GM23338 (cell line): Measurements from ENCODE around the gene FRY. TPM values are rescaled to one million over a fixed set of nuclear protein-coding genes. Genes with fewer than 3 reads are reported as not detected.

Source experiments
- ATAC-seq: fragments of 200-7000 bp; cut with Tn5 transposase; 3 replicates; pipeline ENCODE4 v1.9.1; 2020
- DNase-seq: peaks from one replicate; pipeline ENCODE4 v3.0.0-alpha.2; 2015; ENCODE audit warnings: low spot score
- H2AFZ ChIP-seq: fragments of 200-600 bp; sonication (generic); 2 replicates; pipeline ENCODE4 v1.8.0; 2016; ENCODE audit warnings: antibody characterized with exemption, mild to moderate bottlenecking, moderate library complexity
- H3F3A ChIP-seq: fragments of 200-600 bp; sonication (generic); replicated peaks from 2 replicates; pipeline ENCODE4 v1.8.0; 2017; ENCODE audit warnings: antibody characterized with exemption, mixed run types, low read depth
- H3K27ac ChIP-seq: fragments of 200-600 bp; sonication (generic); 2 replicates; pipeline ENCODE4 v1.6.1; 2016; ENCODE audit warnings: low read depth
- H3K27me3 ChIP-seq: fragments of 200-600 bp; sonication (generic); 2 replicates; pipeline ENCODE4 v1.8.0; 2016; ENCODE audit warnings: mild to moderate bottlenecking, mixed run types, moderate library complexity; ENCODE audit not compliant: insufficient read depth
- H3K36me3 ChIP-seq: fragments of 200-600 bp; sonication (generic); 2 replicates; pipeline ENCODE4 v1.8.0; 2016; ENCODE audit warnings: mild to moderate bottlenecking; ENCODE audit not compliant: insufficient read depth
- H3K4me1 ChIP-seq: fragments of 200-600 bp; sonication (generic); 2 replicates; pipeline ENCODE4 v1.8.0; 2016; ENCODE audit warnings: mild to moderate bottlenecking, moderate library complexity; ENCODE audit not compliant: insufficient read depth
- H3K4me2 ChIP-seq: fragments of 200-600 bp; sonication (generic); 2 replicates; pipeline ENCODE4 v1.7.1; 2017; ENCODE audit warnings: mixed run types
- H3K4me3 ChIP-seq: fragments of 200-600 bp; sonication (generic); 2 replicates; pipeline ENCODE4 v1.6.1; 2016; ENCODE audit warnings: mixed run types
- H3K79me2 ChIP-seq: fragments of 200-600 bp; sonication (generic); replicated peaks from 2 replicates; pipeline ENCODE4 v1.8.0; 2017; ENCODE audit warnings: mild to moderate bottlenecking; ENCODE audit not compliant: insufficient read depth
- H3K9me2 ChIP-seq: fragments of 200-600 bp; sonication (generic); 2 replicates; pipeline ENCODE4 v1.8.0; 2017; ENCODE audit not compliant: insufficient read depth
- H4K20me1 ChIP-seq: fragments of 200-600 bp; sonication (generic); replicated peaks from 2 replicates; pipeline ENCODE4 v1.8.0; 2017; ENCODE audit warnings: mild to moderate bottlenecking; ENCODE audit not compliant: insufficient read depth
- H3K27ac Mint-ChIP-seq: 2 replicates; pipeline ENCODE4 v1.8.0; 2020; ENCODE audit warnings: inconsistent platforms, mild to moderate bottlenecking, moderate library complexity, mixed read lengths
- H3K27me3 Mint-ChIP-seq: 3 replicates; pipeline ENCODE4 v1.8.0; 2022; ENCODE audit warnings: low read depth, mild to moderate bottlenecking, moderate library complexity, mixed read lengths, inconsistent platforms; ENCODE audit not compliant: insufficient read depth, poor library complexity
- H3K36me3 Mint-ChIP-seq: 3 replicates; pipeline ENCODE4 v1.8.0; 2021; ENCODE audit warnings: low read depth, mild to moderate bottlenecking, inconsistent platforms, moderate library complexity, mixed read lengths
- H3K4me1 Mint-ChIP-seq: 3 replicates; pipeline ENCODE4 v1.8.0; 2020; ENCODE audit warnings: mild to moderate bottlenecking, inconsistent platforms, mixed read lengths
- H3K4me3 Mint-ChIP-seq: 3 replicates; pipeline ENCODE4 v1.8.0; 2021; ENCODE audit warnings: moderate library complexity, mild to moderate bottlenecking, inconsistent platforms, mixed read lengths
- H3K9me3 Mint-ChIP-seq: 3 replicates; pipeline ENCODE4 v1.8.0; 2020; ENCODE audit warnings: moderate library complexity, mild to moderate bottlenecking, inconsistent platforms, mixed read lengths
- CREB1 ChIP-seq: fragments of 250-450 bp; sonication (Bioruptor Pico); IDR thresholded peaks from 2 replicates; pipeline ENCODE4 v1.5.0; 2020; ENCODE audit warnings: low read depth, mild to moderate bottlenecking, moderate library complexity
- EZH2 ChIP-seq: fragments of 200-600 bp; sonication (generic); IDR thresholded peaks from one replicate; pipeline ENCODE4 v1.8.0; 2017; ENCODE audit warnings: antibody characterized with exemption, mild to moderate bottlenecking, low read depth; ENCODE audit not compliant: unreplicated experiment
- EZH2phosphoT487 ChIP-seq: fragments of 200-600 bp; sonication (generic); IDR thresholded peaks from one replicate; pipeline ENCODE4 v1.8.1; 2018; ENCODE audit warnings: antibody characterized with exemption; ENCODE audit not compliant: unreplicated experiment
- JUNB ChIP-seq: IDR thresholded peaks from one replicate; pipeline ENCODE4 v1.6.1; 2016; ENCODE audit warnings: antibody characterized with exemption; ENCODE audit not compliant: unreplicated experiment
- NANOG ChIP-seq: IDR thresholded peaks from 2 replicates; pipeline ENCODE4 v1.6.1; 2016; ENCODE audit warnings: antibody characterized with exemption, borderline replicate concordance
- POLR2AphosphoS5 ChIP-seq: IDR thresholded peaks from 2 replicates; pipeline ENCODE4 v1.6.1; 2016; ENCODE audit warnings: antibody characterized with exemption, low read depth
- STAT1 ChIP-seq: IDR thresholded peaks from one replicate; pipeline ENCODE4 v1.6.1; 2016; ENCODE audit warnings: antibody characterized with exemption; ENCODE audit not compliant: unreplicated experiment
- ZNF114 ChIP-seq: fragments of 250-450 bp; sonication (Bioruptor Pico); IDR thresholded peaks from 2 replicates; pipeline ENCODE4 v1.5.0; 2020; ENCODE audit warnings: mild to moderate bottlenecking, moderate library complexity
- ZNF331 ChIP-seq: fragments of 250-450 bp; sonication (Bioruptor Pico); IDR thresholded peaks from 2 replicates; pipeline ENCODE4 v1.5.0; 2020; ENCODE audit warnings: low read depth, mild to moderate bottlenecking, moderate library complexity
- polyA plus RNA-seq: library from polyadenylated mRNA; unstranded; fragments of >200 nt; fragmentation: Nextera tagmentation; extraction: Ambion mirVana; gene quantifications from 2 replicates; pipeline ENCODE4 v1.2.1, GENCODE V29; 2016
- total RNA-seq: library from RNA; depleted of rRNA; stranded (reverse); fragments of >200 nt; shearing (Covaris generic); gene quantifications from 2 replicates; pipeline ENCODE4 v1.2.3, GENCODE V29; 2014
- TF ChIP-seq, protein P1 (sequence below): IDR thresholded peaks from 2 replicates; pipeline ENCODE4 v1.6.1; 2016; ENCODE audit warnings: antibody characterized with exemption
- TF ChIP-seq, protein P2 (sequence below): IDR thresholded peaks from one replicate; pipeline ENCODE4 v1.6.1; 2018; ENCODE audit warnings: antibody characterized with exemption; ENCODE audit not compliant: unreplicated experiment
- TF ChIP-seq, protein P3 (sequence below): fragments of 250-450 bp; sonication (Bioruptor Pico); IDR thresholded peaks from 2 replicates; pipeline ENCODE4 v1.5.0; 2020; ENCODE audit warnings: mild to moderate bottlenecking, moderate library complexity
- TF ChIP-seq, protein P4 (sequence below), 2 experiments: fragments of 200-600 bp in 1 of 2; sonication (generic) in 1 of 2; conservative IDR thresholded peaks; 2 replicates each; pipeline versions ENCODE4 v1.5.1 to v1.6.1; 2016 to 2017; ENCODE audit warnings: antibody characterized with exemption in 2 of 2, low read depth in 2 of 2, mild to moderate bottlenecking in 2 of 2, moderate library complexity in 1 of 2

Gene FRY
- total and polyA plus RNA-seq, 2 experiments from 2014 or later: 2.4 to 10.1 TPM

DNA sequence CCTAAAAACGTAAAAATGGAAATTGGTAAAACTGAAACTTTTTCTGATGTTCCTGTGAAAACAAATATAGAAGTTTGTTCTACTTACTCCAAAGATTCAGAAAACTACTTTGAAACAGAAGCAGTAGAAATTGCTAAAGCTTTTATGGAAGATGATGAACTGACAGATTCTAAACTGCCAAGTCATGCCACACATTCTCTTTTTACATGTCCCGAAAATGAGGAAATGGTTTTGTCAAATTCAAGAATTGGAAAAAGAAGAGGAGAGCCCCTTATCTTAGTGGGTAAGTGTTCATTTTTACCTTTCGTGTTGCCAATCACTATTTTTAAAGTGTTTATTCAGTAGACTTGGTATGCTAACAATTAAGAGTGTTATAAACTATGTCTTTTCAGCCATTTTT is 309.3 kb downstream of the FRY start:
- no peak overlapping the region for H3K4me3 ChIP-seq
- peaks cover 56% of the 10 kb centered on the region for H3K36me3 Mint-ChIP-seq
- H3K9me2 ChIP-seq: no peaks in the 10 kb centered on the region
- H3K4me3 Mint-ChIP-seq: no peak overlapping the region
- H3K36me3 ChIP-seq: no peaks in the 10 kb centered on the region; the same call in 1 of the 2 replicates
- H3K4me1 Mint-ChIP-seq: peaks cover 5% of the 10 kb centered on the region; the same call in 2 of the 3 replicates
- H3F3A ChIP-seq: no peaks in the 10 kb centered on the region
- peaks cover 40% of the 10 kb centered on the region; the same call in 2 of the 3 replicates for H3K9me3 Mint-ChIP-seq
- no peaks in the 10 kb centered on the region for H4K20me1 ChIP-seq
- DNase-seq: no peak
- no peak overlapping the region for H3K4me2 ChIP-seq
- H3K27ac ChIP-seq: no peak overlapping the region
- H3K27me3 Mint-ChIP-seq: peaks cover 3% of the 10 kb centered on the region
- no peak overlapping the region for H2AFZ ChIP-seq
- TF ChIP-seq, protein P1, sequence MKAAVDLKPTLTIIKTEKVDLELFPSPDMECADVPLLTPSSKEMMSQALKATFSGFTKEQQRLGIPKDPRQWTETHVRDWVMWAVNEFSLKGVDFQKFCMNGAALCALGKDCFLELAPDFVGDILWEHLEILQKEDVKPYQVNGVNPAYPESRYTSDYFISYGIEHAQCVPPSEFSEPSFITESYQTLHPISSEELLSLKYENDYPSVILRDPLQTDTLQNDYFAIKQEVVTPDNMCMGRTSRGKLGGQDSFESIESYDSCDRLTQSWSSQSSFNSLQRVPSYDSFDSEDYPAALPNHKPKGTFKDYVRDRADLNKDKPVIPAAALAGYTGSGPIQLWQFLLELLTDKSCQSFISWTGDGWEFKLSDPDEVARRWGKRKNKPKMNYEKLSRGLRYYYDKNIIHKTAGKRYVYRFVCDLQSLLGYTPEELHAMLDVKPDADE: no peak
- no peak for TF ChIP-seq EZH2phosphoT487
- TF ChIP-seq POLR2AphosphoS5: no peak
- no peak for TF ChIP-seq EZH2
- TF ChIP-seq NANOG: no peak
- TF ChIP-seq CREB1: no peak
- TF ChIP-seq, protein P2, sequence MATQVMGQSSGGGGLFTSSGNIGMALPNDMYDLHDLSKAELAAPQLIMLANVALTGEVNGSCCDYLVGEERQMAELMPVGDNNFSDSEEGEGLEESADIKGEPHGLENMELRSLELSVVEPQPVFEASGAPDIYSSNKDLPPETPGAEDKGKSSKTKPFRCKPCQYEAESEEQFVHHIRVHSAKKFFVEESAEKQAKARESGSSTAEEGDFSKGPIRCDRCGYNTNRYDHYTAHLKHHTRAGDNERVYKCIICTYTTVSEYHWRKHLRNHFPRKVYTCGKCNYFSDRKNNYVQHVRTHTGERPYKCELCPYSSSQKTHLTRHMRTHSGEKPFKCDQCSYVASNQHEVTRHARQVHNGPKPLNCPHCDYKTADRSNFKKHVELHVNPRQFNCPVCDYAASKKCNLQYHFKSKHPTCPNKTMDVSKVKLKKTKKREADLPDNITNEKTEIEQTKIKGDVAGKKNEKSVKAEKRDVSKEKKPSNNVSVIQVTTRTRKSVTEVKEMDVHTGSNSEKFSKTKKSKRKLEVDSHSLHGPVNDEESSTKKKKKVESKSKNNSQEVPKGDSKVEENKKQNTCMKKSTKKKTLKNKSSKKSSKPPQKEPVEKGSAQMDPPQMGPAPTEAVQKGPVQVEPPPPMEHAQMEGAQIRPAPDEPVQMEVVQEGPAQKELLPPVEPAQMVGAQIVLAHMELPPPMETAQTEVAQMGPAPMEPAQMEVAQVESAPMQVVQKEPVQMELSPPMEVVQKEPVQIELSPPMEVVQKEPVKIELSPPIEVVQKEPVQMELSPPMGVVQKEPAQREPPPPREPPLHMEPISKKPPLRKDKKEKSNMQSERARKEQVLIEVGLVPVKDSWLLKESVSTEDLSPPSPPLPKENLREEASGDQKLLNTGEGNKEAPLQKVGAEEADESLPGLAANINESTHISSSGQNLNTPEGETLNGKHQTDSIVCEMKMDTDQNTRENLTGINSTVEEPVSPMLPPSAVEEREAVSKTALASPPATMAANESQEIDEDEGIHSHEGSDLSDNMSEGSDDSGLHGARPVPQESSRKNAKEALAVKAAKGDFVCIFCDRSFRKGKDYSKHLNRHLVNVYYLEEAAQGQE: no peak
- TF ChIP-seq, protein P3, sequence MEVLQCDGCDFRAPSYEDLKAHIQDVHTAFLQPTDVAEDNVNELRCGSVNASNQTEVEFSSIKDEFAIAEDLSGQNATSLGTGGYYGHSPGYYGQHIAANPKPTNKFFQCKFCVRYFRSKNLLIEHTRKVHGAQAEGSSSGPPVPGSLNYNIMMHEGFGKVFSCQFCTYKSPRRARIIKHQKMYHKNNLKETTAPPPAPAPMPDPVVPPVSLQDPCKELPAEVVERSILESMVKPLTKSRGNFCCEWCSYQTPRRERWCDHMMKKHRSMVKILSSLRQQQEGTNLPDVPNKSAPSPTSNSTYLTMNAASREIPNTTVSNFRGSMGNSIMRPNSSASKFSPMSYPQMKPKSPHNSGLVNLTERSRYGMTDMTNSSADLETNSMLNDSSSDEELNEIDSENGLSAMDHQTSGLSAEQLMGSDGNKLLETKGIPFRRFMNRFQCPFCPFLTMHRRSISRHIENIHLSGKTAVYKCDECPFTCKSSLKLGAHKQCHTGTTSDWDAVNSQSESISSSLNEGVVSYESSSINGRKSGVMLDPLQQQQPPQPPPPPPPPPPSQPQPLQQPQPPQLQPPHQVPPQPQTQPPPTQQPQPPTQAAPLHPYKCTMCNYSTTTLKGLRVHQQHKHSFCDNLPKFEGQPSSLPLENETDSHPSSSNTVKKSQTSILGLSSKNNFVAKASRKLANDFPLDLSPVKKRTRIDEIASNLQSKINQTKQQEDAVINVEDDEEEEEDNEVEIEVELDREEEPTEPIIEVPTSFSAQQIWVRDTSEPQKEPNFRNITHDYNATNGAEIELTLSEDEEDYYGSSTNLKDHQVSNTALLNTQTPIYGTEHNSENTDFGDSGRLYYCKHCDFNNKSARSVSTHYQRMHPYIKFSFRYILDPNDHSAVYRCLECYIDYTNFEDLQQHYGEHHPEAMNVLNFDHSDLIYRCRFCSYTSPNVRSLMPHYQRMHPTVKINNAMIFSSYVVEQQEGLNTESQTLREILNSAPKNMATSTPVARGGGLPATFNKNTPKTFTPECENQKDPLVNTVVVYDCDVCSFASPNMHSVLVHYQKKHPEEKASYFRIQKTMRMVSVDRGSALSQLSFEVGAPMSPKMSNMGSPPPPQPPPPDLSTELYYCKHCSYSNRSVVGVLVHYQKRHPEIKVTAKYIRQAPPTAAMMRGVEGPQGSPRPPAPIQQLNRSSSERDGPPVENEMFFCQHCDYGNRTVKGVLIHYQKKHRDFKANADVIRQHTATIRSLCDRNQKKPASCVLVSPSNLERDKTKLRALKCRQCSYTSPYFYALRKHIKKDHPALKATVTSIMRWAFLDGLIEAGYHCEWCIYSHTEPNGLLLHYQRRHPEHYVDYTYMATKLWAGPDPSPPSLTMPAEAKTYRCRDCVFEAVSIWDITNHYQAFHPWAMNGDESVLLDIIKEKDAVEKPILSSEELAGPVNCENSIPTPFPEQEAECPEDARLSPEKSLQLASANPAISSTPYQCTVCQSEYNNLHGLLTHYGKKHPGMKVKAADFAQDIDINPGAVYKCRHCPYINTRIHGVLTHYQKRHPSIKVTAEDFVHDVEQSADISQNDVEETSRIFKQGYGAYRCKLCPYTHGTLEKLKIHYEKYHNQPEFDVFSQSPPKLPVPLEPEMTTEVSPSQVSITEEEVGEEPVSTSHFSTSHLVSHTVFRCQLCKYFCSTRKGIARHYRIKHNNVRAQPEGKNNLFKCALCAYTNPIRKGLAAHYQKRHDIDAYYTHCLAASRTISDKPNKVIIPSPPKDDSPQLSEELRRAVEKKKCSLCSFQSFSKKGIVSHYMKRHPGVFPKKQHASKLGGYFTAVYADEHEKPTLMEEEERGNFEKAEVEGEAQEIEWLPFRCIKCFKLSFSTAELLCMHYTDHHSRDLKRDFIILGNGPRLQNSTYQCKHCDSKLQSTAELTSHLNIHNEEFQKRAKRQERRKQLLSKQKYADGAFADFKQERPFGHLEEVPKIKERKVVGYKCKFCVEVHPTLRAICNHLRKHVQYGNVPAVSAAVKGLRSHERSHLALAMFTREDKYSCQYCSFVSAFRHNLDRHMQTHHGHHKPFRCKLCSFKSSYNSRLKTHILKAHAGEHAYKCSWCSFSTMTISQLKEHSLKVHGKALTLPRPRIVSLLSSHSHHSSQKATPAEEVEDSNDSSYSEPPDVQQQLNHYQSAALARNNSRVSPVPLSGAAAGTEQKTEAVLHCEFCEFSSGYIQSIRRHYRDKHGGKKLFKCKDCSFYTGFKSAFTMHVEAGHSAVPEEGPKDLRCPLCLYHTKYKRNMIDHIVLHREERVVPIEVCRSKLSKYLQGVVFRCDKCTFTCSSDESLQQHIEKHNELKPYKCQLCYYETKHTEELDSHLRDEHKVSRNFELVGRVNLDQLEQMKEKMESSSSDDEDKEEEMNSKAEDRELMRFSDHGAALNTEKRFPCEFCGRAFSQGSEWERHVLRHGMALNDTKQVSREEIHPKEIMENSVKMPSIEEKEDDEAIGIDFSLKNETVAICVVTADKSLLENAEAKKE (CRISPR knock-in tag): no peak
- TF ChIP-seq STAT1: no peak
- TF ChIP-seq, protein P4, sequence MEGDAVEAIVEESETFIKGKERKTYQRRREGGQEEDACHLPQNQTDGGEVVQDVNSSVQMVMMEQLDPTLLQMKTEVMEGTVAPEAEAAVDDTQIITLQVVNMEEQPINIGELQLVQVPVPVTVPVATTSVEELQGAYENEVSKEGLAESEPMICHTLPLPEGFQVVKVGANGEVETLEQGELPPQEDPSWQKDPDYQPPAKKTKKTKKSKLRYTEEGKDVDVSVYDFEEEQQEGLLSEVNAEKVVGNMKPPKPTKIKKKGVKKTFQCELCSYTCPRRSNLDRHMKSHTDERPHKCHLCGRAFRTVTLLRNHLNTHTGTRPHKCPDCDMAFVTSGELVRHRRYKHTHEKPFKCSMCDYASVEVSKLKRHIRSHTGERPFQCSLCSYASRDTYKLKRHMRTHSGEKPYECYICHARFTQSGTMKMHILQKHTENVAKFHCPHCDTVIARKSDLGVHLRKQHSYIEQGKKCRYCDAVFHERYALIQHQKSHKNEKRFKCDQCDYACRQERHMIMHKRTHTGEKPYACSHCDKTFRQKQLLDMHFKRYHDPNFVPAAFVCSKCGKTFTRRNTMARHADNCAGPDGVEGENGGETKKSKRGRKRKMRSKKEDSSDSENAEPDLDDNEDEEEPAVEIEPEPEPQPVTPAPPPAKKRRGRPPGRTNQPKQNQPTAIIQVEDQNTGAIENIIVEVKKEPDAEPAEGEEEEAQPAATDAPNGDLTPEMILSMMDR (conservative IDR thresholded peaks at IDR 0.05; ENCODE audit: low read depth in 2 of 2): no peak
- TF ChIP-seq JUNB: no peak
- no peak for TF ChIP-seq ZNF331 (CRISPR knock-in tag)
- TF ChIP-seq ZNF114: no peak
- 0 out of 2 replicates have a peak, but pooled peaks cover 8% of the 10 kb centered on the region for H3K4me1 ChIP-seq
- no peaks in the 10 kb centered on the region for H3K79me2 ChIP-seq
- H3K27ac Mint-ChIP-seq: no peak overlapping the region
- ATAC-seq: no peak
- no peaks in the 10 kb centered on the region for H3K27me3 ChIP-seq
